ENCODE results near the gene CDK13.

The CDK13 gene

GRCh38 chr7:39923091-39923490, 27.0 kb upstream of the CDK13 start (continued):
- TF ChIP-seq TSHZ2 (CRISPR knock-in tag; IDR thresholded peaks at IDR 0.05) (no peak), TOX (CRISPR knock-in tag; IDR thresholded peaks at IDR 0.05; ENCODE audit: borderline replicate concordance) (no peak), ZNF565 (CRISPR knock-in tag; conservative IDR thresholded peaks at IDR 0.05; ENCODE audit: low read depth) (no peak)

- no peak for ATAC-seq
- TF ChIP-seq CREB5 (CRISPR knock-in tag; IDR thresholded peaks at IDR 0.05; ENCODE audit: low read depth) (no peak), OSR1 (CRISPR knock-in tag; IDR thresholded peaks at IDR 0.05) (no peak), PATZ1 (CRISPR knock-in tag; IDR thresholded peaks at IDR 0.05; ENCODE audit: borderline replicate concordance) (no peak), ISL1 (CRISPR knock-in tag; IDR thresholded peaks at IDR 0.05) (no peak), RARB (CRISPR knock-in tag; IDR thresholded peaks at IDR 0.05) (no peak), SNAI2 (CRISPR knock-in tag; IDR thresholded peaks at IDR 0.05) (no peak)
Observed at GRCh38 chr7:39924122-39924521, 25.9 kb upstream of the CDK13 start.

GRCh38 chr7:39926111-39926510, 23.9 kb upstream of the CDK13 start:
- no peak for TF ChIP-seq ZNF565 (CRISPR knock-in tag; conservative IDR thresholded peaks at IDR 0.05; ENCODE audit: low read depth)
- no peak for TF ChIP-seq GLIS3 (CRISPR knock-in tag; IDR thresholded peaks at IDR 0.05)
- TF ChIP-seq ZC3H10 (CRISPR knock-in tag; IDR thresholded peaks at IDR 0.05) = no peak
- no peak for TF ChIP-seq TCF4 (CRISPR knock-in tag; IDR thresholded peaks at IDR 0.05; ENCODE audit: borderline replicate concordance)
- no peak for TF ChIP-seq CSRNP3 (CRISPR knock-in tag; IDR thresholded peaks at IDR 0.05)
- no peak for TF ChIP-seq PPARA (CRISPR knock-in tag; IDR thresholded peaks at IDR 0.05; ENCODE audit: borderline replicate concordance)
- no peak for TF ChIP-seq RARB (CRISPR knock-in tag; IDR thresholded peaks at IDR 0.05)
- TF ChIP-seq BACH2 (CRISPR knock-in tag; IDR thresholded peaks at IDR 0.05; ENCODE audit: borderline replicate concordance) = no peak
- TF ChIP-seq TOX (CRISPR knock-in tag; IDR thresholded peaks at IDR 0.05; ENCODE audit: borderline replicate concordance) = no peak
- TF ChIP-seq ARNTL (CRISPR knock-in tag; IDR thresholded peaks at IDR 0.05; ENCODE audit: borderline replicate concordance, low read depth) = no peak
- no peak for TF ChIP-seq CSDC2 (CRISPR knock-in tag; IDR thresholded peaks at IDR 0.05)
- TF ChIP-seq CREB5 (CRISPR knock-in tag; IDR thresholded peaks at IDR 0.05; ENCODE audit: low read depth) = no peak
- TF ChIP-seq TSHZ2 (CRISPR knock-in tag; IDR thresholded peaks at IDR 0.05) = no peak
- ATAC-seq = no peak
